Pulmonary artery endothelial cell (primary cell): ENCODE results near the gene APOBEC3A. TPM values are rescaled to one million over a fixed set of nuclear protein-coding genes. Genes with fewer than 3 reads are reported as not detected.

Source experiments
- total RNA-seq: library from RNA; depleted of rRNA; stranded (reverse); fragments of >200 nt; gene quantifications from 2 replicates; pipeline ENCODE4 v1.2.3, GENCODE V29; 2014

The APOBEC3A gene
- total RNA-seq, 1 donor from 2014 or later, result not detected

Other genes starting within 250 kb of the APOBEC3A start
- 119 and 138 TPM in 2 replicates for gene SUN2, start 201.6 kb upstream of the APOBEC3A start, total RNA-seq
- gene DNAL4, start 163.5 kb upstream of the APOBEC3A start, total RNA-seq, result 15.2 and 17.9 TPM in 2 replicates
- 0.13 and 0.32 TPM in 2 replicates for gene NPTXR, start 113.6 kb upstream of the APOBEC3A start, total RNA-seq
- 42.1 and 46.1 TPM in 2 replicates for gene CBX6, start 85.4 kb upstream of the APOBEC3A start, total RNA-seq
- gene APOBEC3B, start 24.7 kb downstream of the APOBEC3A start, total RNA-seq, result 2.4 and 4.2 TPM in 2 replicates
- gene APOBEC3C, start 56.6 kb downstream of the APOBEC3A start, total RNA-seq, result 6.6 and 7.8 TPM in 2 replicates
- 0.86 and 1.9 TPM in 2 replicates for gene APOBEC3D, start 63.5 kb downstream of the APOBEC3A start, total RNA-seq
- gene APOBEC3F, start 83.3 kb downstream of the APOBEC3A start, total RNA-seq, result 5.1 and 5.6 TPM in 2 replicates
- 4.6 and 9.5 TPM in 2 replicates for gene APOBEC3G, start 119.7 kb downstream of the APOBEC3A start, total RNA-seq
- 0.26 TPM in 1 of 2 replicates, not detected in the other for gene APOBEC3H, start 139.6 kb downstream of the APOBEC3A start, total RNA-seq
- gene CBX7, start 195.1 kb downstream of the APOBEC3A start, total RNA-seq, result 2.7 and 4.0 TPM in 2 replicates